Measurements from ENCODE around the gene DYNC1LI1. TPM values are rescaled to one million over a fixed set of nuclear protein-coding genes. Genes with fewer than 3 reads are reported as not detected.

The DYNC1LI1 gene
- polyA plus RNA-seq, 1 donor (not counting 4 experiments of a cell fraction or from before 2014, with no cell fraction given) = 64.4 TPM

GRCh38 chr3:32511005-32511404 is 59.7 kb downstream of the DYNC1LI1 start:
- H3K4me1 ChIP-seq (ENCODE audit: control insufficient read depth, extremely low read depth, insufficient read depth, low read length) = no peaks in the 10 kb centered on the region
- no peak overlapping the region for H3K9ac ChIP-seq (ENCODE audit: control insufficient read depth, extremely low read depth, insufficient read depth, low read length)
- no peak for FAIRE-seq
- no peak overlapping the region for H3K27ac ChIP-seq (ENCODE audit: control insufficient read depth, insufficient read depth, low read length)
- H3K36me3 ChIP-seq (ENCODE audit: control insufficient read depth in 2 of 2, extremely low read depth in 1 of 2, insufficient read depth in 2 of 2, low read length in 2 of 2) = no peaks in the 10 kb centered on the region
- no peak overlapping the region for H3K4me2 ChIP-seq (ENCODE audit: control insufficient read depth, extremely low read depth, insufficient read depth, low read depth, low read length)
- no peaks in the 10 kb centered on the region for H3K27me3 ChIP-seq (ENCODE audit: control insufficient read depth, extremely low read depth, insufficient read depth, low read length)
- no peak for DNase-seq (ENCODE audit: low read depth, low spot score)
- H2AFZ ChIP-seq (ENCODE audit: control insufficient read depth, low read length) = no peak overlapping the region
- H4K20me1 ChIP-seq (ENCODE audit: control insufficient read depth, extremely low read depth, insufficient read depth, low read length) = no peaks in the 10 kb centered on the region
- dilution Hi-C loops (cut with MboI; ENCODE audit: extremely low pct_ligation_motif_present, low sequenced_read_pairs) = no loop called here
- no peak for TF ChIP-seq EZH2 (IDR thresholded peaks at IDR 0.05; ENCODE audit: low read length)
- TF ChIP-seq, protein P1, sequence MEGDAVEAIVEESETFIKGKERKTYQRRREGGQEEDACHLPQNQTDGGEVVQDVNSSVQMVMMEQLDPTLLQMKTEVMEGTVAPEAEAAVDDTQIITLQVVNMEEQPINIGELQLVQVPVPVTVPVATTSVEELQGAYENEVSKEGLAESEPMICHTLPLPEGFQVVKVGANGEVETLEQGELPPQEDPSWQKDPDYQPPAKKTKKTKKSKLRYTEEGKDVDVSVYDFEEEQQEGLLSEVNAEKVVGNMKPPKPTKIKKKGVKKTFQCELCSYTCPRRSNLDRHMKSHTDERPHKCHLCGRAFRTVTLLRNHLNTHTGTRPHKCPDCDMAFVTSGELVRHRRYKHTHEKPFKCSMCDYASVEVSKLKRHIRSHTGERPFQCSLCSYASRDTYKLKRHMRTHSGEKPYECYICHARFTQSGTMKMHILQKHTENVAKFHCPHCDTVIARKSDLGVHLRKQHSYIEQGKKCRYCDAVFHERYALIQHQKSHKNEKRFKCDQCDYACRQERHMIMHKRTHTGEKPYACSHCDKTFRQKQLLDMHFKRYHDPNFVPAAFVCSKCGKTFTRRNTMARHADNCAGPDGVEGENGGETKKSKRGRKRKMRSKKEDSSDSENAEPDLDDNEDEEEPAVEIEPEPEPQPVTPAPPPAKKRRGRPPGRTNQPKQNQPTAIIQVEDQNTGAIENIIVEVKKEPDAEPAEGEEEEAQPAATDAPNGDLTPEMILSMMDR (optimal IDR thresholded peaks at IDR 0.05 in 1 of 3, IDR thresholded peaks at IDR 0.05 in 1 of 3, conservative IDR thresholded peaks at IDR 0.05 in 1 of 3; ENCODE audit: extremely low read depth in 1 of 3, insufficient read depth in 2 of 3, low read length in 3 of 3) = no peak
- H3K9me3 ChIP-seq (ENCODE audit: control insufficient read depth, low read depth, low read length) = no peaks in the 10 kb centered on the region
- H3K9me1 ChIP-seq (ENCODE audit: control insufficient read depth, extremely low read depth, insufficient read depth, low read length) = no peaks in the 10 kb centered on the region
- no peaks in the 10 kb centered on the region for H3K79me2 ChIP-seq (ENCODE audit: control insufficient read depth, insufficient read depth, low read length)
- no peak overlapping the region for H3K4me3 ChIP-seq (ENCODE audit: control insufficient read depth in 2 of 3, extremely low read depth in 1 of 3, insufficient read depth in 2 of 3, low read depth in 1 of 3, low read length in 3 of 3)

DNA sequence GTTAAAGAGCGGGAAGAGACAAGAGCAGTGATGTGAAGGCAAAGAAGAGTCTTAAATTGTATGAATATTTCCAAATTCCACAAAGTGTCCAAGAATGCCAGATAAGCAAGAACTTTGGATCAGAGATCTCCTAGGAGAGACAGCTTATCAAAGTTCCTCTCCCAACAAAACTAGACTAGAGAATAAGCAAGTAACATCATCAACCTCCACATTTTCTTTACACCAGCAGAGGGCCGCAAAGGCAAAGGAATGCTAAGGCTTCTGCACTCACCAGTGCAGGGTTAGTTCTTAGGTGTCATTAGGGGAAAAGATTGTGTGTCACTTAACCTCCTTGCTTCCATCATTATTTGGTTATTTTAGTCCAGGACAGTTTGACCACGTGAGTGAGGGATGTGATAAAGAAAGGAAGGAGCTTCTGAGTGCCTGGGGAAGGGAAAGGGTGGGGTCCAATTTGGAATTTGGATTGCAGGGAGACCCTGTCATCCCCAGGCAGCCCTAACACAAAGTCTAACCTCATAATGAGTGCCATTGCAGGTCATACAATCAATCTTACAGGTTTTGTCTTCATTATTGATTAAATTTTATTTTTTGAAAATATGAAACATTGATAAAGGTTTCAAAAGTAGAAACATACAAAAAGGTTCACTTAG is 60.5 kb downstream of the DYNC1LI1 start:
- no peaks in the 10 kb centered on the region for H3K27me3 ChIP-seq (ENCODE audit: control insufficient read depth, extremely low read depth, insufficient read depth, low read length)
- no peak for DNase-seq (ENCODE audit: low read depth, low spot score)

More for the DNA sequence above, 60.5 kb downstream of the DYNC1LI1 start:
- H4K20me1 ChIP-seq (ENCODE audit: control insufficient read depth, extremely low read depth, insufficient read depth, low read length) = no peaks in the 10 kb centered on the region
- no peak for TF ChIP-seq EZH2 (IDR thresholded peaks at IDR 0.05; ENCODE audit: low read length)
- TF ChIP-seq, protein P1 (optimal IDR thresholded peaks at IDR 0.05 in 1 of 3, IDR thresholded peaks at IDR 0.05 in 1 of 3, conservative IDR thresholded peaks at IDR 0.05 in 1 of 3; ENCODE audit: extremely low read depth in 1 of 3, insufficient read depth in 2 of 3, low read length in 3 of 3) = peak; percentile 55 to 84 (median 79)
- no peaks in the 10 kb centered on the region for H3K4me1 ChIP-seq (ENCODE audit: control insufficient read depth, extremely low read depth, insufficient read depth, low read length)
- peak; percentile 93 for FAIRE-seq
- no peaks in the 10 kb centered on the region for H3K9me3 ChIP-seq (ENCODE audit: control insufficient read depth, low read depth, low read length)
- H2AFZ ChIP-seq (ENCODE audit: control insufficient read depth, low read length) = no peak overlapping the region
- no peaks in the 10 kb centered on the region for H3K36me3 ChIP-seq (ENCODE audit: control insufficient read depth in 2 of 2, extremely low read depth in 1 of 2, insufficient read depth in 2 of 2, low read length in 2 of 2)
- H3K4me3 ChIP-seq (ENCODE audit: control insufficient read depth in 2 of 3, extremely low read depth in 1 of 3, insufficient read depth in 2 of 3, low read depth in 1 of 3, low read length in 3 of 3) = no peak overlapping the region
- no peak overlapping the region for H3K4me2 ChIP-seq (ENCODE audit: control insufficient read depth, extremely low read depth, insufficient read depth, low read depth, low read length)
- no peaks in the 10 kb centered on the region for H3K9me1 ChIP-seq (ENCODE audit: control insufficient read depth, extremely low read depth, insufficient read depth, low read length)
- no peak overlapping the region for H3K27ac ChIP-seq (ENCODE audit: control insufficient read depth, insufficient read depth, low read length)
- H3K9ac ChIP-seq (ENCODE audit: control insufficient read depth, extremely low read depth, insufficient read depth, low read length) = no peak overlapping the region
- H3K79me2 ChIP-seq (ENCODE audit: control insufficient read depth, insufficient read depth, low read length) = no peaks in the 10 kb centered on the region
- dilution Hi-C loops (cut with MboI; ENCODE audit: extremely low pct_ligation_motif_present, low sequenced_read_pairs) = no loop called here
